ENCODE measurements around the gene CAPN14.

The CAPN14 gene

DNA sequence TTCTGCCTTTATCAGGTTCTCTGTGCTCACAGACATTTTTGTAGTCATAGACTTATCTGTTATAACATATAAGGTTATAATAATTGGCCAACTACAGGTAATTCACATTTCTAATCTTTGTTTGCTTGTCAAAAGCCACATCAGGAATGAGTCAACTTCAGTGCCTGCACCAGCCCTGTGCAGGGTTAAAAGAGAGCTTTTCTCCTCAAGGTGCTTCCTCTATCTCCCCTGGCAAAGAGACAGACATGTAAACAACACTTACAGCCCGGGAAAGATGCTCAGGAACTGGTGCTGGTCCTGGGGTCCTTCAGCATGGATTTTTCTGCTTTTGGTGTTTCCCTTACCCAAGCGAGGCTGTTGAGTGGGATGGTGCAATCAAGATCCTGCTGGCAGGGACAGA is 9.0 kb upstream of the CAPN14 start:
- Histone ChIP-seq H3K9me3 (ENCODE audit: control insufficient read depth, insufficient read depth, low read depth, low read length) (no peaks in the 10 kb centered on the region), H3K4me1 (ENCODE audit: control insufficient read depth, insufficient read depth, low read length) (no peaks in the 10 kb centered on the region), H3K36me3 (ENCODE audit: control insufficient read depth in 2 of 2, insufficient read depth in 1 of 2, low read length in 2 of 2) (no peaks in the 10 kb centered on the region), H3K4me3 (ENCODE audit: low read depth, low read length) (no peak overlapping the region), H3K27ac (ENCODE audit: extremely low read depth, low read depth, low read length) (no peak overlapping the region)
- ChIA-PET CTCF (no interaction called here), POLR2A (no interaction called here)
- no peak for TF ChIP-seq ZNF664 (tag by site-specific recombination; IDR thresholded peaks at IDR 0.05)
- no peak for TF ChIP-seq ZNF549 (tag by site-specific recombination; IDR thresholded peaks at IDR 0.05)
- no peak for TF ChIP-seq ZNF692 (tag by site-specific recombination; IDR thresholded peaks at IDR 0.05)
- TF ChIP-seq, protein P1, sequence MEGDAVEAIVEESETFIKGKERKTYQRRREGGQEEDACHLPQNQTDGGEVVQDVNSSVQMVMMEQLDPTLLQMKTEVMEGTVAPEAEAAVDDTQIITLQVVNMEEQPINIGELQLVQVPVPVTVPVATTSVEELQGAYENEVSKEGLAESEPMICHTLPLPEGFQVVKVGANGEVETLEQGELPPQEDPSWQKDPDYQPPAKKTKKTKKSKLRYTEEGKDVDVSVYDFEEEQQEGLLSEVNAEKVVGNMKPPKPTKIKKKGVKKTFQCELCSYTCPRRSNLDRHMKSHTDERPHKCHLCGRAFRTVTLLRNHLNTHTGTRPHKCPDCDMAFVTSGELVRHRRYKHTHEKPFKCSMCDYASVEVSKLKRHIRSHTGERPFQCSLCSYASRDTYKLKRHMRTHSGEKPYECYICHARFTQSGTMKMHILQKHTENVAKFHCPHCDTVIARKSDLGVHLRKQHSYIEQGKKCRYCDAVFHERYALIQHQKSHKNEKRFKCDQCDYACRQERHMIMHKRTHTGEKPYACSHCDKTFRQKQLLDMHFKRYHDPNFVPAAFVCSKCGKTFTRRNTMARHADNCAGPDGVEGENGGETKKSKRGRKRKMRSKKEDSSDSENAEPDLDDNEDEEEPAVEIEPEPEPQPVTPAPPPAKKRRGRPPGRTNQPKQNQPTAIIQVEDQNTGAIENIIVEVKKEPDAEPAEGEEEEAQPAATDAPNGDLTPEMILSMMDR (tag by site-specific recombination; IDR thresholded peaks at IDR 0.05): no peak
- no peak for TF ChIP-seq ZNF354C (tag by site-specific recombination; IDR thresholded peaks at IDR 0.05; ENCODE audit: borderline replicate concordance, low read depth)
- TF ChIP-seq ZNF302 (tag by site-specific recombination; IDR thresholded peaks at IDR 0.05; ENCODE audit: low read depth): no peak
- no peak for TF ChIP-seq ZNF610 (tag by site-specific recombination; IDR thresholded peaks at IDR 0.05; ENCODE audit: borderline replicate concordance)
- TF ChIP-seq, protein P2, sequence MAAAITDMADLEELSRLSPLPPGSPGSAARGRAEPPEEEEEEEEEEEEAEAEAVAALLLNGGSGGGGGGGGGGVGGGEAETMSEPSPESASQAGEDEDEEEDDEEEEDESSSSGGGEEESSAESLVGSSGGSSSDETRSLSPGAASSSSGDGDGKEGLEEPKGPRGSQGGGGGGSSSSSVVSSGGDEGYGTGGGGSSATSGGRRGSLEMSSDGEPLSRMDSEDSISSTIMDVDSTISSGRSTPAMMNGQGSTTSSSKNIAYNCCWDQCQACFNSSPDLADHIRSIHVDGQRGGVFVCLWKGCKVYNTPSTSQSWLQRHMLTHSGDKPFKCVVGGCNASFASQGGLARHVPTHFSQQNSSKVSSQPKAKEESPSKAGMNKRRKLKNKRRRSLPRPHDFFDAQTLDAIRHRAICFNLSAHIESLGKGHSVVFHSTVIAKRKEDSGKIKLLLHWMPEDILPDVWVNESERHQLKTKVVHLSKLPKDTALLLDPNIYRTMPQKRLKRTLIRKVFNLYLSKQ (tag by site-specific recombination; IDR thresholded peaks at IDR 0.05; ENCODE audit: borderline replicate concordance): no peak
- TF ChIP-seq ZNF555 (tag by site-specific recombination; conservative IDR thresholded peaks at IDR 0.05): no peak
- TF ChIP-seq ZNF510 (tag by site-specific recombination; IDR thresholded peaks at IDR 0.05; ENCODE audit: insufficient replicate concordance): no peak
- TF ChIP-seq INSM2 (tag by site-specific recombination; IDR thresholded peaks at IDR 0.05): no peak
- TF ChIP-seq ZNF600 (tag by site-specific recombination; IDR thresholded peaks at IDR 0.05): no peak
- TF ChIP-seq ZNF221 (tag by site-specific recombination; IDR thresholded peaks at IDR 0.05; ENCODE audit: borderline replicate concordance): no peak
- no peak for TF ChIP-seq ZNF677 (tag by site-specific recombination; IDR thresholded peaks at IDR 0.05)
- no peak for TF ChIP-seq BCL6B (tag by site-specific recombination; IDR thresholded peaks at IDR 0.05)
- TF ChIP-seq ZNF391 (tag by site-specific recombination; IDR thresholded peaks at IDR 0.05; ENCODE audit: borderline replicate concordance, low read depth): no peak
- TF ChIP-seq GLIS2 (tag by site-specific recombination; IDR thresholded peaks at IDR 0.05): no peak
- no peak for TF ChIP-seq ZNF175 (tag by site-specific recombination; IDR thresholded peaks at IDR 0.05)
- no peak for TF ChIP-seq ZNF558 (tag by site-specific recombination; IDR thresholded peaks at IDR 0.05)
- no peak for TF ChIP-seq ZNF184 (tag by site-specific recombination; IDR thresholded peaks at IDR 0.05)
